ENCODE measurements around the gene UBE2D3. TPM values are rescaled to one million over a fixed set of nuclear protein-coding genes. Genes with fewer than 3 reads are reported as not detected.

Gene UBE2D3
- total RNA-seq, 1 donor from 2014 or later = 379 TPM

- Histone ChIP-seq H3K27ac (no peak overlapping the region), H3K36me3 (no peaks in the 10 kb centered on the region), H3K27me3 (no peaks in the 10 kb centered on the region), H3K9me3 (no peaks in the 10 kb centered on the region), H3K4me3 (no peak overlapping the region), H3K4me1 (no peaks in the 10 kb centered on the region)
- TF ChIP-seq, protein P1, sequence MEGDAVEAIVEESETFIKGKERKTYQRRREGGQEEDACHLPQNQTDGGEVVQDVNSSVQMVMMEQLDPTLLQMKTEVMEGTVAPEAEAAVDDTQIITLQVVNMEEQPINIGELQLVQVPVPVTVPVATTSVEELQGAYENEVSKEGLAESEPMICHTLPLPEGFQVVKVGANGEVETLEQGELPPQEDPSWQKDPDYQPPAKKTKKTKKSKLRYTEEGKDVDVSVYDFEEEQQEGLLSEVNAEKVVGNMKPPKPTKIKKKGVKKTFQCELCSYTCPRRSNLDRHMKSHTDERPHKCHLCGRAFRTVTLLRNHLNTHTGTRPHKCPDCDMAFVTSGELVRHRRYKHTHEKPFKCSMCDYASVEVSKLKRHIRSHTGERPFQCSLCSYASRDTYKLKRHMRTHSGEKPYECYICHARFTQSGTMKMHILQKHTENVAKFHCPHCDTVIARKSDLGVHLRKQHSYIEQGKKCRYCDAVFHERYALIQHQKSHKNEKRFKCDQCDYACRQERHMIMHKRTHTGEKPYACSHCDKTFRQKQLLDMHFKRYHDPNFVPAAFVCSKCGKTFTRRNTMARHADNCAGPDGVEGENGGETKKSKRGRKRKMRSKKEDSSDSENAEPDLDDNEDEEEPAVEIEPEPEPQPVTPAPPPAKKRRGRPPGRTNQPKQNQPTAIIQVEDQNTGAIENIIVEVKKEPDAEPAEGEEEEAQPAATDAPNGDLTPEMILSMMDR (IDR thresholded peaks at IDR 0.05) = no peak
- intact Hi-C loops (cut with DNase I) = no loop called here
- DNase-seq (ENCODE audit: low spot score in 2 of 2) = no peak
Measured at GRCh38 chr4:102781570-102781969, 45.8 kb downstream of the UBE2D3 start.

- no peak overlapping the region for H3K4me3 ChIP-seq
- no peaks in the 10 kb centered on the region for H3K4me1 ChIP-seq
- H3K27me3 ChIP-seq = no peaks in the 10 kb centered on the region
- intact Hi-C loops (cut with DNase I) = no loop called here
- TF ChIP-seq, protein P1 (IDR thresholded peaks at IDR 0.05) = no peak
- no peak overlapping the region for H3K27ac ChIP-seq
- H3K9me3 ChIP-seq = no peaks in the 10 kb centered on the region
- no peak for DNase-seq (ENCODE audit: low spot score in 2 of 2)
- no peaks in the 10 kb centered on the region for H3K36me3 ChIP-seq
Measured at GRCh38 chr4:102780476-102781144, 46.7 kb downstream of the UBE2D3 start.

- no peak for DNase-seq (ENCODE audit: low spot score in 2 of 2)
- TF ChIP-seq, protein P1 (IDR thresholded peaks at IDR 0.05) = no peak
- Histone ChIP-seq H3K27ac (no peak overlapping the region), H3K36me3 (no peaks in the 10 kb centered on the region), H3K9me3 (no peaks in the 10 kb centered on the region), H3K27me3 (no peaks in the 10 kb centered on the region), H3K4me3 (no peak overlapping the region), H3K4me1 (no peaks in the 10 kb centered on the region)
- intact Hi-C loops (cut with DNase I) = no loop called here
Measured at GRCh38 chr4:102779204-102779603, 48.1 kb downstream of the UBE2D3 start.

- Histone ChIP-seq H3K4me1 (no peaks in the 10 kb centered on the region), H3K27ac (no peak overlapping the region), H3K9me3 (no peaks in the 10 kb centered on the region), H3K36me3 (no peaks in the 10 kb centered on the region), H3K4me3 (no peak overlapping the region), H3K27me3 (no peaks in the 10 kb centered on the region)
- DNase-seq (ENCODE audit: low spot score in 2 of 2) = no peak
- intact Hi-C loops (cut with DNase I) = no loop called here
- TF ChIP-seq, protein P1 (IDR thresholded peaks at IDR 0.05) = no peak
Measured at GRCh38 chr4:102778720-102779119, 48.6 kb downstream of the UBE2D3 start.

GRCh38 chr4:102775805-102776204 lies 51.5 kb downstream of the UBE2D3 start:
- intact Hi-C loops (cut with DNase I) = no loop called here
- TF ChIP-seq, protein P1 (IDR thresholded peaks at IDR 0.05) = no peak
- no peak for DNase-seq (ENCODE audit: low spot score in 2 of 2)
- H3K27me3 ChIP-seq = no peaks in the 10 kb centered on the region
- H3K4me1 ChIP-seq = no peaks in the 10 kb centered on the region
- H3K9me3 ChIP-seq = no peaks in the 10 kb centered on the region
- no peaks in the 10 kb centered on the region for H3K36me3 ChIP-seq
- H3K4me3 ChIP-seq = no peak overlapping the region
- H3K27ac ChIP-seq = no peak overlapping the region

GRCh38 chr4:102774254-102774653 lies 53.1 kb downstream of the UBE2D3 start:
- no peak for DNase-seq (ENCODE audit: low spot score in 2 of 2)
- intact Hi-C loops (cut with DNase I) = no loop called here
- TF ChIP-seq, protein P1 (IDR thresholded peaks at IDR 0.05) = no peak
- Histone ChIP-seq H3K4me1 (no peaks in the 10 kb centered on the region), H3K27me3 (no peaks in the 10 kb centered on the region), H3K9me3 (no peaks in the 10 kb centered on the region), H3K4me3 (no peak overlapping the region), H3K36me3 (no peaks in the 10 kb centered on the region), H3K27ac (no peak overlapping the region)

All from ascending aorta (tissue), 2 donors.